HG02571 (cell line): ENCODE results near the gene ASCL1.

Source experiments
- ATAC-seq: cut with Tn5 transposase; IDR thresholded peaks from one replicate; pipeline ENCODE4 v1.9.1; 2021; ENCODE audit warnings: mild to moderate bottlenecking, moderate library complexity; ENCODE audit not compliant: unreplicated experiment

Gene ASCL1

DNA sequence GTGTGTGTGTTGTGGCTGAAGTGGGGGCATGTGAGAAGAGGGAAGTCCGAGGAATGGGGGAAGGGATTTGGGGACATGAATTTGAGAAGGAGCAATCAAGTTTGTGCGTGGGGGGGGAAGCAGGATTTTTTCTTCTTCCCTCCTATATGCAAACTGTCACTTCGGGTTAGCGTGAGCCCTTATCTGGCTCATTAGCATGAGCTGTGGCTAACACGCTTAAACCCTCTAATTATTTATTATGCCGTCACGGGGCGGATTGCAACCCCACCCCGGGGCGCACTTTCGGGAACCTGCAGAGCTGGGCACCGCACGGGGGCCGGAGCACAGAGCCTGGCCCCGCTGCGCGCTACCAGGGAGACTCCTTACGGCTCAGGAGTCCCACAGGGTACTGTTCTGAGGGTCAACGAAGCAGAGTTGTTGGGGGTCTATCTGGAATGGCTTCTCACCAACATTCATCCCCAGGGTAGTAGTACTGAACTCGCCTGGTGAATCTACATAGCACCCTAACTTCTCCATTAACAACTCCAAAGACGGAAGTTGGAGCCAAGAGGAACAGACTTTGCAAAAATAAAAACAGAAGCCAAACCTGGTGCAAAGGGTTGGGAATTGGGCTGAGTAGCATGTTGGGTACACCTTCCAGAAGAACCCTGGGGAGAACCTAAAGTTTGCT, 6.4 kb upstream of the ASCL1 start:
- ATAC-seq = no peak

DNA sequence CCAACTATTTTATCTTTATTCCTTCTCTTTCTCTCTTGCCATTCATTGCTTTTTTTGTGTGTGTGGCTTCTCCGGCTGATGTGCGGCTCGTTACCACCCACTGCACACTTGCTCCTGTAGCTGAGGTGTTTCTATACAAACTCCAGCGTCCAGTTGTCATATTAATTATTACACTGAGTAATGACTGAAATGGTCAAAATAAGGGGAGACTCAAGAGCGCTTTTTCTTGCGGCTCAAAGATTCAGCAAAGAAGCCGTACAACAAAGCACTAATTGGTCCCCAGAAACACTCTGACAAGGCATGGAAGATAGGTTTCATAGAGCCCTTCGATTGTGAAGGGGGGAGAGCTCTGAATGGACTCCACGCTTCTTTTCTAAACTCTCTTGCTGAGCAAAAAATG, 5.6 kb upstream of the ASCL1 start:
- no peak for ATAC-seq

DNA sequence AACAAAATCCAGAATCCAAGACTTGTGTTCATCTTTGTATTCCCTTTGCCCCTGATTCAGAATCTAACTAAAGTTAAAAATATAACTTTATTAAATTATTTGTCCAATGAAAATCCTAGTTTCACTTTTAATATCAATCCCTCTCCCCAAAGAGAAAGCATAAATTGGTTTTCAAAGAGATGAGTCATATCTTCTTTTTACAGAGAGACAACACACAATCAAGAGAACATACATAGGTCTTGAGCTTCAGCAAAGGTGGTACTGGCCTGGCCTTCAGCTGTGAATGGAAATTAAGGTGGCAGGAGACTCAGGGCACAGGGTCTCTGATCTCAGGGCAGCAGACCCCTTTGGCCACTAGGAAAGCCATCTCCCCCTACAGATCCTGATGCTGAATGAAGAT, 4.3 kb upstream of the ASCL1 start:
- no peak for ATAC-seq

DNA sequence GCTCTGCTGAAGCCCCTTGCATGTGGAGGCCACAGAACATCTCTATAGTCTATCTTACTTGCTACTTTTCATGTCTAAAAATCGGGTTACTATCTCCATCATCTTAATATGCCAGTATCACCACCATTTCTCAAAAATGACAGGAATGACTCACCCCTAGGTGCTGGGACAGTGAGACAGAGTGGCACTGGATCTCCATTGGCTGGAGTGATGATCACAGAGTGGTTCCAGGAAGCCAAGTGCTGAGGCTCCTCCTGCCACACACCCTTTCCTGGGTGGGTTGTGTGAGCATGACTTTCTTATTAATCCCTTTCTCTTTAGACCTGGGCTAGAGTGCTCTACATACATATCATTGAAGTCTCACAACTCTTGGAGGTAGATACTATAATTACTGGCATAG, 3.3 kb upstream of the ASCL1 start:
- no peak for ATAC-seq

GRCh38 chr12:102955926-102956737, 1.3 kb upstream of the ASCL1 start:
- no peak for ATAC-seq

DNA sequence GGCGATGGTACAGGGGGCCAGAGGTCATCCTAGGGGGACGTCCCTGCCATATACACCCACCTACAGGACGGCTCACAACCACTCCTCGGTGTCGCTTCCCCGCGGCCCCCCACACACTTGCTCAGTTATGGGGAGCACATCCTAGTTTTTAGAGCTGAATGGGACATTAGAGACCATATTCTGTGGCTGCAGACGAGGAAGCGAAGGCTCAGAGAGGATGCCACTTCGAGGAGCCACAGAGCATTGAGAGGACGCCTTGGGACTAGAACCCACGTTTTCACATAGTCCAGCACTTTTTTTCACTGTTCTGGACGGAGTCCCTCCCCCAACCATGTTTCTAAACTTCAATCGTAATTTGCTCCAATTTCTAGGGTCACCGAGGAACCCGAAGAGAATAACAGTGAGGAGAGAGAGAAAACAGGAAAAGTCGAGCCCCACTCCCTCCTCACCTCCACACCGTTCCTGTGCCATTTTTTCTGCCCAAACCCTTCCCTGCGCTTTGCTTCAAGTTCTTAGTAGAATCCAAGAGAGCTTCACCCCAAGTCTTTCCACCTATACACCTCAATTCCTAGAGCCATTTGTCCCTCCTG, 641 bp upstream of the ASCL1 start:
- ATAC-seq = no peak

- no peak for ATAC-seq
These were observed 777 bp downstream of the ASCL1 start for GRCh38 chr12:102958073-102958829.

DNA sequence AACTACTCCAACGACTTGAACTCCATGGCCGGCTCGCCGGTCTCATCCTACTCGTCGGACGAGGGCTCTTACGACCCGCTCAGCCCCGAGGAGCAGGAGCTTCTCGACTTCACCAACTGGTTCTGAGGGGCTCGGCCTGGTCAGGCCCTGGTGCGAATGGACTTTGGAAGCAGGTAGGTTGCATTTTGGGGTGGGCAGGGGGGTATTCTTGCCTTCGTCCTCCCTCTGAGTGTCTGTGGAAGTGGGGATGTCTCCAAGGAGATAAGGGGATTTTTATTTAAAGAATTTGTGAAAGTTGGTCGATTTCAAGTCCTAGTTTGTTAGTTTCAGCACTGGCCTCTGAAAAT, 1.3 kb downstream of the ASCL1 start:
- ATAC-seq = no peak

DNA sequence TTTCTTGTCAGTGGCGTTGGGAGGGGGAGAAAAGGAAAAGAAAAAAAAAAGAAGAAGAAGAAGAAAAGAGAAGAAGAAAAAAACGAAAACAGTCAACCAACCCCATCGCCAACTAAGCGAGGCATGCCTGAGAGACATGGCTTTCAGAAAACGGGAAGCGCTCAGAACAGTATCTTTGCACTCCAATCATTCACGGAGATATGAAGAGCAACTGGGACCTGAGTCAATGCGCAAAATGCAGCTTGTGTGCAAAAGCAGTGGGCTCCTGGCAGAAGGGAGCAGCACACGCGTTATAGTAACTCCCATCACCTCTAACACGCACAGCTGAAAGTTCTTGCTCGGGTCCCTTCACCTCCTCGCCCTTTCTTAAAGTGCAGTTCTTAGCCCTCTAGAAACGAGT, 1.9 kb downstream of the ASCL1 start:
- ATAC-seq = no peak

DNA sequence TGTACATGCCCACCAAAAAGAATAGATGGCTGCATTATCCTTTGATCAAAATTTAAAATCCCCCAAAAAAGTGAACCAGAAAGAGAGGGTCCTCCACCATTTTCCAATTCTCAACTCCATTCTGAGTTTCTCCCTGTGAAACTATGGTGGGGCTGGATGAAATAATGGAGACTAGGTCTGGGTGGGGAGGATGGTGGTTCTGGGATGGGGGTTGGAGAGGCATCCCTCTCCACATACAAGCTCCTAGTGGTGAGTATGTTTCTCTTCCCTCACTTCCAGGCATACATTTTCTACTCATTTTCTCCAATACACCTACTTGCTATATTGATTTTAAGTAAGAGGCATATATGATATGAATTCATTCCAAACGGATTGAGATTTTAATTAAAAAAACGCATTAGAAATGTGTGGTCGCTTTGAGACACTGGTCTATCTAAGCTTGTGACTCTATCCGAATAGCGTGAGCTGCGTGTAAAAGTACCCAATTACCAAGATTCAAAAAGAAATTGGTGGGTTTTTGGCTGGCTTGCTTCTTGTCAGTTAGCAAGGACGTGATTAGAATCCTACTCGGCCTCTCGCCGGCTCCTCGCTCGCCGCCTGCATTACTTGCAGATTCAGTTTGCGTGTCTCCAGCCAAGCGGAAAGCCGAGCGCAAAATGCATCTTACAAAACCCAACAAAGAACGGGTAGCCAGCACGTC, 3.4 kb downstream of the ASCL1 start:
- no peak for ATAC-seq

- no peak for ATAC-seq
These were observed 4.0 kb downstream of the ASCL1 start for GRCh38 chr12:102961466-102961855.

DNA sequence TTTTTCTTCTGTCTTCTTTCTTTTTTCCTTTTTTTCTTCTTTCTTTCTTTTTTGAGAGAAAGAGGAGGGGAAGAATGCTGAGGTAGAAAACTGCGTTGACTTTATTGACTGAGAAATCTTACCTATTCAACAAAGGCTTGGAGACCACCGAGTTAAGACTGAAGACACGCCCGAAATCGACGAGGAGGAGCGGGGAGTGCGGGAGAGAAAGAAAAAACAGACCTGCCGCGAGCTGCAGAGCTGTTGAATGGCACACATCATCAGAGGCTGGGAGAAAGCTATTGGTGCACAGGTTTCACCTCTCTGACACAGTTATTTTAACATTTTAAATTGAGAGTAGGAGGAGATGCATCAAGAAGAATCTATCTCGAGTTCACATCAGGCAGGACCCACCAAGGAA, 5.1 kb downstream of the ASCL1 start:
- no peak for ATAC-seq

DNA sequence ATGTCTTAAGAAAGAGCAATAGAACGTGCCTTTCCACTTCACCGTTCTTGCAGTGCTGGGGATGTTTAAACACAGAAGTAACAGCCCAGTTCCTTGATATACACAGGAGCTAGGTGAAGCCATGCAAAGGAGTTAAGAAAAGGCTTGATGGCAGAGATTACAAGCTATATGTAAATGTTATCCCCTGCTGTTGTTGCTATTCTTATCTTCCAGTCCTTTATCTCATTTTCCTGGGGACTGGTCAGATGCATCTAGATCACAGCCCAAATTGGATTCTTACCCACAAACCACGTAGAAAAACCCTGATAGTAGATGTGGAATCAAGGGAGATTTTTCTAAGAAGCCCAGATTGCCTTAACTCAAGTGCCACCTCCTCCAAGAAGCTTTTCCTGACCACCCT, 5.5 kb downstream of the ASCL1 start:
- ATAC-seq = no peak

GRCh38 chr12:102963796-102964195, 6.3 kb downstream of the ASCL1 start:
- ATAC-seq = no peak

DNA sequence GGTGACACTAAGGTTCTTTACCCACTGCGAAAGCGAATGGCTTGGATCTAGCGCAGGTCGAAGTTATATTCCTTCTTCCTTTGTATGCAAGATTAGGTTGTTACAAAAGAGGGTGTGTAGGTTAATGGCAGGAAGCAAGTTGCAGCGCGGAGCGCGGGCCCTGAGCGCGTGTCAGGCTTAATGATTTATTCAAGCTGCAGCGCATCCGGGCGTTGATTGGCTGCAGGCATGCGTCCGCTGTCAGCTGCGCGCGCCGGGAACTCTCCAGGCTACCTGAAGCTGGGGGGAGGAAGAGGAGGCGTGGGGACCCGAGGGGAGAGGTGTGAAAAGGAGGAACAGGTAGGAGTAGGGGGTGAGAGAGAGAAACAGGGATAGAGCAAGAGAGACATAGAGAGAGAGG, 7.4 kb downstream of the ASCL1 start:
- ATAC-seq = no peak

- ATAC-seq = no peak
These were observed 8.0 kb downstream of the ASCL1 start for GRCh38 chr12:102965281-102966155.

DNA sequence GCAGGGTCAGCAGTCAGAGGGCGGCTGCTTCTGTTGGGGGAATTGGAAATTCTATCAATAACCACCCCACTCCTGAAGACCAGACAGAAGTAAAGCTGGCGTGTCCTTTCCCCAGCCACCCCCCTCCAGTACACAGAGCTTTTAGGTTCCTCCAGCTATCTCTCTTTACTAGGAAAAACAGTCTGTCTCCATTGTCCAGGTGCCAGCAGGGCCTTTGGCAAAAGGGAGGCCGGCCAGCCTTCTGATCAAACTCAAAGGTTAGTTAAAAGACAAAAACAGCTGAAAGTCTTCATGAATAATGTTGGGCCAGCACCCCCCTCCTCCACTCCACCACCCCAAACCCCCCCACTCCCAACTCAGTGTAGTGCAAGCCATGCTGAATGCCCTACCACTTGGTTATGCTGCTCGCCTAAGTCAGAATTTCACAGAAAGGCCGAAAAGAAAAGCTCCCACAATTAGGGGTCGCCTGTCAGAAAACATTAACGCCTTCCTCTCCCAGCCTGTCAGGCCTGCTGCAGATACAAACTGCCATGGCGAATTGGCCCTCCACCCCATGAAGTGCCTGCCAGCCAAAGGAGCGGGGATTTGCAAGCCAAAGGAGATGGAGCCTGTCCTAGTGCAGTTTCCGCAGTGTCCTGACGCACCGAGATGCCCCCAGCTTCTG, 8.9 kb downstream of the ASCL1 start:
- no peak for ATAC-seq

DNA sequence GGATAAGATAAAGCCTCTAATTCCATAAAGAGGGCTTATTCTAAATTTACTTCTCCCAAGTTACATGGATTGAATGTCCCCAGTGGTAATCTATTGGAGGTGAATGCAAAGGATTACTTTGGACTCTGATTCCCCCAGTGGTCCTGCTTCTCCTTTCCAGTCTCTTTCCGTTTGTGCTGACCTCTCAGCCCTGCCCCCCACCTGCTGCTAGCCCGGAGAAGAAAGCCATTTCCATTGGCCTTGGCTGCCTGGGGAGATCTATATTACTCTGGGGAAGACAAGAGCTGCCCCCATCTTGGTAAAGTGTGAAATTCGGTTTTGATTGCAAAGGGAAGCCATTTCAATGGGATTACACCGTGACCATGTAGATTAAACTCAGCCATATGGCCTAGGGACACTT, 13.3 kb downstream of the ASCL1 start:
- no peak for ATAC-seq

DNA sequence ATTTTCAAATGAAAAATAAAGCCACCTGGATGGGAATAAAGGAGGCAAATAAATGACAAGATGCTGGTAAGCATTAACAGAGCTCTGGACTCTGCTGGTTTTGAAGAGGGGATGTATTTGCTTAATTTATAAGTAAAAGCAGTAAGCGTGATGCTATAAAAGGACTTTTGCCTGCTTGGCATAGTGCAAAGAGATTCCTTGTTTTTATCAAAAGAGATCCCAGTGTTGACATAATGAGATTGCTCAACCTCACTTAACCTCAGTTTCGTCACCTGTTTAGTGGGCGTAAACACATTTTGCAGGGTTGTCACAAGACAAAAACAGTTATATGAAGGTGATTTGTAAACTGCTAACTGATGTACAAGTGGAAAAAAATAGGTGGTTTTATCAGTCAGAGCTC, 13.8 kb downstream of the ASCL1 start:
- no peak for ATAC-seq

DNA sequence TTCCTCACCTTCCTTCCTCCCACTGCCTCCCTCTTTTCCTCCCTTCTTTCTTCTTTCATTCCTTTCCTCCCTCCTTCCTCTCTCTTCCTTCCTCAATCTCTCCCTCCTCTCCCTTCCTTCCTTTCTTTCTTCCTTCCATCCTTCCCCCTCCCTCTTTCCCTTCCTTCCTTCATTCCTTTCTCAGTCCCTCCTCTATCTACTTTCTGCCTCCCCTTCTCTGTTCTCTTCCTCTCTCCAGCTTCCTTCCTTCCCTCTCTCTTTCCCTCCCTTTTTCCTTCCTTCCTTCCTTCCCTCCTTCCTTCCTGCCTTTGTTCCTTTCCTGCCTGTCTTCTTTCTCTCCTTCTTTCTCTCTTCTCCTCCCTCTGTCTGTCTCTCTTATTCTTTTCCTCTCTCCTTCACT, 16.1 kb downstream of the ASCL1 start:
- ATAC-seq = no peak
